H9 (cell line): ENCODE results near the gene ARIH1. TPM values are rescaled to one million over a fixed set of nuclear protein-coding genes. Genes with fewer than 3 reads are reported as not detected.

ENCODE experiments used
- DNase-seq: peaks from one replicate; pipeline ENCODE4 v3.0.0-alpha.2; 2017
- H2AFZ ChIP-seq: one replicate; pipeline ENCODE4 v1.6.1; 2013; ENCODE audit warnings: mild to moderate bottlenecking, low read length, control low read depth, moderate library complexity
- H2AK5ac ChIP-seq: 2 replicates; pipeline ENCODE4 v1.6.1; 2013; ENCODE audit warnings: low read length, control low read depth, mixed read lengths; ENCODE audit not compliant: insufficient read length
- H2BK120ac ChIP-seq: one replicate; pipeline ENCODE4 v1.6.1; 2013; ENCODE audit warnings: low read depth, mild to moderate bottlenecking, low read length, control low read depth, inconsistent platforms; ENCODE audit not compliant: poor library complexity, severe bottlenecking
- H2BK12ac ChIP-seq: 2 replicates; pipeline ENCODE4 v1.6.1; 2013; ENCODE audit warnings: low read length, control low read depth, mixed read lengths, low read depth; ENCODE audit not compliant: insufficient read length
- H2BK15ac ChIP-seq: 2 replicates; pipeline ENCODE4 v1.6.1; 2013; ENCODE audit warnings: low read depth, low read length, control low read depth
- H2BK20ac ChIP-seq: one replicate; pipeline ENCODE4 v1.6.1; 2013; ENCODE audit warnings: low read depth, mild to moderate bottlenecking, low read length, control low read depth, inconsistent platforms; ENCODE audit not compliant: poor library complexity, severe bottlenecking
- H2BK5ac ChIP-seq: 2 replicates; pipeline ENCODE4 v1.6.1; 2013; ENCODE audit warnings: low read length, control low read depth, mixed read lengths; ENCODE audit not compliant: insufficient read length
- H3K14ac ChIP-seq: 2 replicates; pipeline ENCODE4 v1.6.1; 2013; ENCODE audit warnings: low read length, control low read depth; ENCODE audit not compliant: insufficient read depth
- H3K18ac ChIP-seq: 2 replicates; pipeline ENCODE4 v1.6.1; 2013; ENCODE audit warnings: low read depth, mild to moderate bottlenecking, mixed read lengths, low read length, control low read depth; ENCODE audit not compliant: insufficient read length
- H3K23ac ChIP-seq: 2 replicates; pipeline ENCODE4 v1.6.1; 2013; ENCODE audit warnings: low read length, control low read depth, mixed read lengths, low read depth; ENCODE audit not compliant: insufficient read length
- H3K23me2 ChIP-seq: 2 replicates; pipeline ENCODE4 v1.6.1; 2013; ENCODE audit warnings: low read depth, mild to moderate bottlenecking, mixed read lengths, low read length, control low read depth; ENCODE audit not compliant: insufficient read length, poor library complexity, severe bottlenecking
- H3K27ac ChIP-seq: 2 replicates; pipeline ENCODE4 v1.5.1; 2013; ENCODE audit warnings: low read length, control low read depth, mixed read lengths, low read depth; ENCODE audit not compliant: insufficient read length
- H3K27me3 ChIP-seq: 2 replicates; pipeline ENCODE4 v1.6.1; 2013; ENCODE audit warnings: low read length, control low read depth, inconsistent platforms; ENCODE audit not compliant: insufficient read depth
- H3K4ac ChIP-seq: 2 replicates; pipeline ENCODE4 v1.6.1; 2013; ENCODE audit warnings: low read depth, mild to moderate bottlenecking, control low read depth, inconsistent platforms, low read length, moderate library complexity
- H3K4me1 ChIP-seq: 2 replicates; pipeline ENCODE4 v1.6.1; 2013; ENCODE audit warnings: low read length, control low read depth, inconsistent platforms; ENCODE audit not compliant: insufficient read depth
- H3K4me2 ChIP-seq: 2 replicates; pipeline ENCODE4 v1.6.1; 2013; ENCODE audit warnings: low read length, control low read depth, mixed read lengths; ENCODE audit not compliant: insufficient read length, insufficient read depth
- H3K56ac ChIP-seq: 2 replicates; pipeline ENCODE4 v1.6.1; 2013; ENCODE audit warnings: low read depth, mild to moderate bottlenecking, mixed read lengths, low read length, control low read depth; ENCODE audit not compliant: insufficient read length
- H3K79me1 ChIP-seq: 2 replicates; pipeline ENCODE4 v1.6.1; 2013; ENCODE audit warnings: low read depth, mild to moderate bottlenecking, moderate library complexity, low read length, control low read depth, inconsistent platforms; ENCODE audit not compliant: insufficient read depth, poor library complexity, severe bottlenecking
- H3K79me2 ChIP-seq: 2 replicates; pipeline ENCODE4 v1.6.1; 2013; ENCODE audit warnings: low read length, control low read depth, inconsistent platforms; ENCODE audit not compliant: insufficient read depth
- H3K9ac ChIP-seq: 2 replicates; pipeline ENCODE4 v1.6.1; 2013; ENCODE audit warnings: low read length, control low read depth, mixed read lengths; ENCODE audit not compliant: insufficient read length; ENCODE audit errors: extremely low read depth
- H3K9me3 ChIP-seq: one replicate; pipeline ENCODE4 v1.6.1; 2013; ENCODE audit warnings: low read depth, low read length, inconsistent platforms; ENCODE audit not compliant: control insufficient read depth
- H3T11ph ChIP-seq: one replicate; pipeline ENCODE4 v1.6.1; 2013; ENCODE audit warnings: mild to moderate bottlenecking, low read length, control low read depth, inconsistent platforms
- H4K20me1 ChIP-seq: one replicate; pipeline ENCODE4 v1.6.1; 2013; ENCODE audit not compliant: control insufficient read depth, insufficient read length, insufficient read depth
- H4K5ac ChIP-seq: 2 replicates; pipeline ENCODE4 v1.6.1; 2013; ENCODE audit warnings: low read depth, mild to moderate bottlenecking, mixed read lengths, low read length, control low read depth; ENCODE audit not compliant: insufficient read length
- H4K8ac ChIP-seq: replicated peaks from 2 replicates; pipeline ENCODE4 v1.6.1; 2013; ENCODE audit warnings: low read length, control low read depth, mixed read lengths, low read depth; ENCODE audit not compliant: insufficient read length
- H4K91ac ChIP-seq: 2 replicates; pipeline ENCODE4 v1.6.1; 2013; ENCODE audit warnings: low read depth, mild to moderate bottlenecking, moderate library complexity, mixed read lengths, low read length, control low read depth; ENCODE audit not compliant: insufficient read length
- H3K27ac Mint-ChIP-seq, 3 experiments: 2 replicates in 2 of 3; 3 replicates in 1 of 3; pipeline ENCODE4 v1.8.0; 2020 to 2021; ENCODE audit warnings: mixed read lengths in 3 of 3, mild to moderate bottlenecking in 1 of 3, moderate library complexity in 1 of 3
- H3K27me3 Mint-ChIP-seq: 2 replicates; pipeline ENCODE4 v1.8.0; 2021; ENCODE audit warnings: low read depth, mild to moderate bottlenecking, moderate library complexity, mixed read lengths
- H3K36me3 Mint-ChIP-seq, 3 experiments: 2 replicates in 2 of 3; 3 replicates in 1 of 3; pipeline ENCODE4 v1.8.0; 2020 to 2021; ENCODE audit warnings: low read depth in 3 of 3, mixed read lengths in 3 of 3; ENCODE audit not compliant: insufficient read depth in 1 of 3
- H3K4me1 Mint-ChIP-seq, 2 experiments: 2 replicates each; pipeline ENCODE4 v1.8.0; 2020; ENCODE audit warnings: mixed read lengths in 2 of 2
- H3K4me3 Mint-ChIP-seq, 2 experiments: 2 replicates in 1 of 2; 3 replicates in 1 of 2; pipeline ENCODE4 v1.8.0; 2020 to 2021; ENCODE audit warnings: mild to moderate bottlenecking in 2 of 2, mixed read lengths in 2 of 2, moderate library complexity in 1 of 2
- H3K9me3 Mint-ChIP-seq, 2 experiments: 2 replicates in 1 of 2; 3 replicates in 1 of 2; pipeline ENCODE4 v1.8.0; 2020; ENCODE audit warnings: mild to moderate bottlenecking in 2 of 2, mixed read lengths in 2 of 2, moderate library complexity in 1 of 2
- CTCF ChIP-seq: fragments of 200-600 bp; sonication (generic); conservative IDR thresholded peaks from 3 replicates; pipeline ENCODE4 v1.8.0; 2021; ENCODE audit warnings: antibody characterized with exemption, mild to moderate bottlenecking
- WGBS: extraction: QIAGEN DNeasy Blood & Tissue Kit; methylation state at CpG from one replicate; pipeline ENCODE4 v1.1.7; 2013; ENCODE audit warnings: missing lambda C conversion rate, low lambda C conversion rate, mixed read lengths; ENCODE audit not compliant: insufficient read length; ENCODE audit errors: extremely low coverage; 5-methylcytosine and 5-hydroxymethylcytosine counted together
- total RNA-seq: library from RNA; stranded (reverse); gene quantifications from 2 replicates; pipeline ENCODE4 v1.2.1, GENCODE V29; 2021

ARIH1 gene
- total RNA-seq, 1 experiment from 2014 or later = 158 TPM

DNA sequence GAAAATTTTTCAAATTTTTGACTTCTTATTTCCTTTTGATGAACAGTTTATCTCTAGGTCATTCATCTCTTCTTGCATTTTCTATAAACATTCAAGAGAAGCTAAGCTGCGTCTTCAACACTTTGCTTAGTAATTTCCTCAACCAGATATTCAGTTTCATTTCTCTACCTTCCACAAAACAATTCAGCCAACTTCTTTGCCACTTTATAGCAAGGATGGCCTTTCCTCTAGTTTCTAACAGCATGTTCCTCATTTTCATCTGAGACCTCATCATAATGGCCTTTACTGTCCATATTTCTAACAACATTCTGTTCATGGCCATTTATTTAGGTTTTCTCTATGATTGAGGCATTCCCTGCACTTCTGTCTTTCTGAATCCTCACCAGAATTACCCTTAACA, 90.0 kb downstream of the ARIH1 start:
- H4K20me1 ChIP-seq = no peaks in the 10 kb centered on the region
- no peak overlapping the region for H3K56ac ChIP-seq
- H2AFZ ChIP-seq = no peak overlapping the region
- no peak overlapping the region for H3K4me2 ChIP-seq
- no peak overlapping the region for H2BK12ac ChIP-seq
- Mint-ChIP-seq H3K27ac (no peak overlapping the region; a peak in 1 of 7 replicates), H3K27me3 (no peaks in the 10 kb centered on the region), H3K36me3 (peaks cover 5 to 44% (median 27%) of the 10 kb centered on the region in 3 experiments; a peak in 5 of 7 replicates), H3K4me1 (no peaks in the 10 kb centered on the region), H3K9me3 (no peaks in the 10 kb centered on the region), H3K4me3 (no peak overlapping the region)
- no peak overlapping the region for H4K5ac ChIP-seq
- TF ChIP-seq CTCF = no peak
- no peak overlapping the region for H2BK20ac ChIP-seq
- no peak overlapping the region for H3K14ac ChIP-seq
- no peak overlapping the region for H3T11ph ChIP-seq
- no peak overlapping the region for H2BK5ac ChIP-seq
- no peak overlapping the region for H3K4ac ChIP-seq
- H3K27me3 ChIP-seq = no peaks in the 10 kb centered on the region
- no peaks in the 10 kb centered on the region for H3K9me3 ChIP-seq
- H3K9ac ChIP-seq = no peak overlapping the region
- no peak overlapping the region for H4K8ac ChIP-seq
- no peak overlapping the region for H2BK15ac ChIP-seq
- no peak overlapping the region for H2BK120ac ChIP-seq
- H3K23me2 ChIP-seq = no peaks in the 10 kb centered on the region
- WGBS = no CpG with 5 or more reads among the region's 1 CpG
- no peak overlapping the region for H3K27ac ChIP-seq
- H3K23ac ChIP-seq = no peak overlapping the region
- H3K18ac ChIP-seq = no peak overlapping the region
- peaks cover 6% of the 10 kb centered on the region for H3K79me1 ChIP-seq
- H4K91ac ChIP-seq = no peak overlapping the region
- H3K4me1 ChIP-seq = no peaks in the 10 kb centered on the region
- no peak overlapping the region for H2AK5ac ChIP-seq
- H3K79me2 ChIP-seq = no peaks in the 10 kb centered on the region
- no peak for DNase-seq
